ENCODE measurements around the gene ADD1.

The ADD1 gene

DNA sequence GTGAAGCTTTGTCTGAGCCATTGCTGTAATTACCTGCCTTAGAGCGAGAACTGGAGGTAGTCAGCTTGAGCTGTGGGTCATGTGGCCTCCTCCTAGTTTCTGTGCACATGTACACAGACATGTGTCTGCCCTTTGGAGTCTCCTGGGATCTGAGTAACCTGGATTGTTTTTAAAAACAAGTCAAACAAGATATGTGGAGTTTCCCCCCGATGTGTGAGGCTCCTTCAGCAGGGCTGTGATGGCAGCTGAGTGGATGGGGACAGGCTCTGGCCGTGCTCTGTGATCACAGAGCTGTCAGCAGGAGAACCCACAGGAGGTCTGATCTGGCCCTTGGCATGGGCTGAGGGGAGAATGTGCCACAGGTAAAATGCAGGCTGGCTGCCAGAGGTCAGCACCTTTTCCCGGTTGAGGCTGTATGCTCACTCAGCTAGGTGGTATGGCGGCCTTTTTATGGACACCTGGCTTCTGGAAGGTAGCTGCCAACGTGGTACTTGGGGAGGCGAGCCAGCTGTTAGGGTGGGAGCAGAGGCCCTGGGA, 81.2 kb downstream of the ADD1 start:
- DNase-seq = no peak

DNA sequence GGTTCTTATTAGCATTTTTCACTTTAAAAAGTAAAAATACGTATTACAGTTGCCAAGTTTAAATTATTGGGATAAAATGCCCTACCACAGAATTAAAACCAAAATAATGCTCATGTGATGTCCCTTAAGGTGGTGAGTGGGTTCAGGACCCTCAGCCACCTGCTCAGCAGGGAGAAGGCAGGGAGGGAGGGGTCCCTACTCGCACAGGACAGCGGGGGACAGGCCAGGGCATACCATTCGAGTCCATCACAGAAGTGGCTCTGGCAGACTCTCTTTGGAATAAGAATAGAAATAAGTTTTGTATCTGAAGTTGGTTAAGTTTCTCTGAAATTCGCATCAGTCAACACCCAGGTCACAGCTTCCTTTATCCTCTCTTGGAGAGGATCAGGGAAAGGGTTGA, 81.9 kb downstream of the ADD1 start:
- DNase-seq = no peak

DNA sequence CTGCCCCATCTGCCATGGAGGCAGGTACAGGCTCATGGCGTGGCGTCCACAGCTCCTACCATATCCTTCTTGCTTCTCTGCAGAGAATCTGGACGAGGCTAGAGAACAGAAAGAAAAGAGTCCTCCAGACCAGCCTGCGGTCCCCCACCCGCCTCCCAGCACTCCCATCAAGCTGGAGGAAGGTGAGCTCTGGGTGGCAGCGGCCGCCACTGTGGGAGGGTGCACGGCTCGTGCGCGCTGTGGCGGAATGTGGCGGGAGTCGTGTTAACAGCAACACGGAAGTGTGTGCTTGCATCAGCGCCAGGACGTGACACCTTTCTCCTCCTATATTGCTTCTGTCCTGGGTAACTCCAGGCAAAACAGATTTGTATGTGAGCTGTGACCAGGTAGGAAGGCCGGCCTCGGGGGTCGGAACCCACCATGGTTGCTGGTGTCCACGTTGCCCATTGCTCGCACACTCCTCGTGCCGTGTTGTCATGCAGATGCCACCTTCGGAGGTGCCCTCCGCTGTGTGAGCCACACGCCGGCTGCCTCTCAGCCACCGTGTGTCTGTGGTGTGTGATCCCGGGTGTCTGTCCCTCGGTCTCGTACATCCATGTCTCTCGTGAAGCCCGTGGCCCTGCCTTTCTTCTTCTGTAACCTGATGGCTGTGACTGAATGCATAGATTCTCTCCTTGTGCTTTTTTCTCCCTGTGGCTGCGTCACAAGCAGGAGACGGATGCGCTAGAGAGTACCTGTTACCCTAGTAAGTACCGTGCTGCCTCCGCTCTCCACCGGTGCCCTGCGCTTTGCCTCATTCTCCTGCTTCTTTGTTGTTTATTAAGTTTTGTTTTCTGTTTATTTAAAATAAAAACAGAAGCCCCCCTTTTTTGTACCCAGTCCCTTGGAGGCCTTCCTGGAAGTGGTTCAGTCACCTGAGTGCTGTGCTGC, 82.6 kb downstream of the ADD1 start:
- no peak for DNase-seq

DNA sequence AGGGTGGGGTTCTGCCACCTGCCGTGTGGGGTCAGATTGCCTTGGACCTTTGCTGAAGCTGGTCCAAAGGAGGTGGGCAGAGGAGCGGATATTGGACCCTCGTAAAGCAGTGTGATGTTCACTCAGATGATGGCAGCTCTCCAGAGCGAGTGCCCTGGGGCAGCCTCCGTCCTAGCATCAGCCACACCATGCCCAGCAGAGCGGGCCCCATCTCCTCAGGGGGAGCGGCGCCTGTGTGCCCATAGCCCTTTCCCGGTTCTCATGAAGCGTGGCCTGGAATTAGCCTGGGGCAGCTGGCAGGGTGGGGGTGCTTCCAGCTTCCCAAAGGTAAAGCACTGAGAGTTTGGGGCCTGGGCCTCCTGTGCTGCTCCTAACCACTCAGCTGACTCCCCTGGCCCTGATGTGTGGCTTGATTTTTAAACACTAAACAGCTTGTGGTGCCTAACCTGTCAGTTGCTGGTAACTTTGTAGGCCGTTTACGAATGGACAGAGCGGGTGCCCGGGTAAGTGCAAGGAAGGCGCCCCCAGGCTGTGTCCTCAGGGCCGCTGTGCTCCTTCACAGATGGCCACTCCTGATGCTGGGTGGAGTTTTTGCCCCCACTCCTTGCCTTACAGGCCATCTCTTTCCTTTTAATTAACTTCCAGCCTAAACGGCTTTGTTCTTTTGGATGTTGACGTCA, 83.5 kb downstream of the ADD1 start:
- no peak for DNase-seq

DNA sequence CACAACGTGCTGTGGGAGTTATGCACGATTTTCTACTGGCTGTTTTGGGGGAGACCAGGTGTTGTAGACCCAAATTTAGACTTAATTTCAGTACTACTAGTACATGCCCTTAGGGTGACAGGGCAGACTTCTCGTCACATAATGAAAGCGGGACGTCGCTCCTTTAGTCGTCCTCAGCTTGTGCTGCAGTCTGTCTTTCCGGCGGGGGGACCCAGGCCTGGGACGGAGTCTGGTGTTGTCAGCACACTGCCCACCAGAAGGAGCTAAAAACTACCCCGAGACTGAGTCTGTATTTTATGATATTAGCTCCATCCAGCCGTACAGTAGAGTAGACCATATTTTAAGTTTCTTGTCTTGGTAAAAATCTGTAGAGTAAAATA, 84.0 kb downstream of the ADD1 start:
- DNase-seq = no peak

DNA sequence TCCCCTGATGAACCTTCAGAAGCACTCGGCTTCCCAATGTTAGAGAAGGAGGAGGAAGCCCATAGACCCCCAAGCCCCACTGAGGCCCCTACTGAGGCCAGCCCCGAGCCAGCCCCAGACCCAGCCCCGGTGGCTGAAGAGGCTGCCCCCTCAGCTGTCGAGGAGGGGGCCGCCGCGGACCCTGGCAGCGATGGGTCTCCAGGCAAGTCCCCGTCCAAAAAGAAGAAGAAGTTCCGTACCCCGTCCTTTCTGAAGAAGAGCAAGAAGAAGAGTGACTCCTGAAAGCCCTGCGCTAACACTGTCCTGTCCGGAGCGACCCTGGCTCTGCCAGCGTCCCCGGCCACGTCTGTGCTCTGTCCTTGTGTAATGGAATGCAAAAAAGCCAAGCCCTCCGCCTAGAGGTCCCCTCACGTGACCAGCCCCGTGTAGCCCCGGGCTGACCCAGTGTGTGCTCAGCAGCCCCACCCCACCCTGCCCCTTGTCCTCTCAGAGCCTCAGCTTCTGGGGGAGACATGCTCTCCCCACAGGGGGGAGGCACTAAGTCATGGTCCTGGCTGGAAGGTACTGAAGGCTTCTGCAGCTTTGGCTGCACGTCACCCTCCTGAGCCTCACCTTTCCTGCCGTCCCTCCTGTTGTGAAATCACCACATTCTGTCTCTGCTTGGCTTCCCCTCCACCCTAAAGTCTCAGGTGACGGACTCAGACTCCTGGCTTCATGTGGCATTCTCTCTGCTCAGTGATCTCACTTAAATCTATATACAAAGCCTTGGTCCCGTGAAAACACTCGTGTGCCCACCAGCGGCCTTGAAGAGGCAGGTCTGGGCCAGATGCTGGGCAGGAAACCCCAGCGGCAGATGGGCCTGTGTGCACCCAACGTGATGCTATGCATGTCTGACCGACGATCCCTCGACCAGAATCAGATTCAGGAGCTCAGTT, 84.9 kb downstream of the ADD1 start:
- no peak for DNase-seq

DNA sequence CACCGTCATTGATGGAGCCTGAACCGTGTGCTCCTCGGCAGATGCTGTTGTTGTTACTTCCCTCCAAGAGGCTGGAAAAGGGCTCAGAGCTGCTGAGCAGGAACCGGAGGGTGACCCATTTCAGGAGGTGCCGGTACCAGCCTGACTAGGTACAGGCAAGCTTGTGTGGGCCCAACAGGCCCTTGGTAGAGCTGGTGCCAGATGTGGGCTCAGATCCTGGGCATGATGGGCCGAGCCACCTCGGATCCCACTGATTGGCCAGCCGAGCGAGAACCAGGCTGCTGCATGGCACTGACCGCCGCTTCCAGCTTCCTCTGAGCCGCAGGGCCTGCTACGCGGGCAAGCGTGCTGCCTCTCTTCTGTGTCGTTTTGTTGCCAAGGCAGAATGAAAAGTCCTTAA, 85.8 kb downstream of the ADD1 start:
- DNase-seq = no peak

DNA sequence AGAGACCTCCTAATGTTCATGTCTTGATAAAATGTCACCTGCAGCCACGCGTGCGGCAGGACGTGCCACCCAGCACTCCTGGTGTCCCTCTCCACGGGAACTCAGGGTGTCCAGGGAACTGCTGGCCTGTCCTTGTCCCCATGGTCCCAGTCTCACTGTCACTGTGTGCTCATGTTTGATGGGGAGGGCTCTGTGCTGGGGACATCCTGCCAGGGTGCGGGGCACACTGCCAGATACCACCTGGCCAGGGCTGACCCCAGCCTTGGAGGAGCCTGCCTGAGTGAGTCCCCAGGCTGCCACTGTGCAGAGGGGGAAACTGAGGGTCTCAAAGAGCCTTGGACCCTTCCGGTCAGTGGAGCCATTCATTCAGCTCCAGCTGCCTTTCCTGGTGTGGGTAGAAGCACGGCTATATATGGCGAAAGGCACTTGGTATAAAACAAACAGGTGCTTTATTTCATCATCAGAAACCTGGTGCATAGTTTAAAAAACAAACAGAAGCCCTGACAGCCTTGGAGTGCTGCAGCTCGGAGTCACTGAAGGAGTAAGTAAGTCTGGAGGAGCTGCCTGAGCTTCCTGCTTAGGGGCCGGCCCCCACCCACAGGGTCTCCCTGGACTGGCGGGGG, 86.6 kb downstream of the ADD1 start:
- DNase-seq = no peak

DNA sequence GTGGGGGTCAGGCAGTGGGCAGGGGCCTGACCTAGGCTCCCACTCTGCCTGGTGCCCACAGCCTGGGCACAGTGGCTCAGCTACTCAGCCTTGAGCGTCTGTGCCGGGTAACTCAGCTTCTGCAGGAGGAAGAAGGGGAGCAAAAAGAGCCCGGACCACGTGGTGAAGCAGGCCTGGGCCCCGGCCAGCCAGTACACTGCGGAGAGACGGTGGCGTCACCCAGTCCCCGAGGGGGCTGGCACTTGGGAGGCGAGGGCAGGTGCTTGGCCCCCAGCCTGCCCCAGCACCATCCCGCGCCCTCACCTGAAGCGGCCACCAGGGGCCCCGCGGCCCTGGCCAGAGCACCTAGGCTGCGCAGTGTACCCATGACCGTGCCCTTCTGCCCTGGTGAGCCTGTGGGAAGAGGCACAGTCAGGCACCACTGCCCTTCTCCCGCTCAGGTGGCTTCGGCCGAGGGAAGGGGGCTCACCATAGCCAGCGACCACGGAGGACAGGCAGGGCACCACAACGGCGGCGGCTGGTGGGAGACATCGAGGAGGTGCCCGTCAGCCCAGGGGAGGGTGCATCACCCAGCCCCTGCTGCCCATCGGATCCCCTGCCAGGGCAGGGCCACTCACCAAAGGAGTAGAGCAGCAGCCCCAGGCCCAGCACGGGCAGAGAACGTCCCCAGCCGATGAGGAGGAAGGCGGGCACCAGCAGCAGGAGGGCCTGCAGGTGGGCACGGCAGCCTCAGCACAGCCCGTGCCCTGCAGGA, 87.3 kb downstream of the ADD1 start:
- DNase-seq = no peak

DNA sequence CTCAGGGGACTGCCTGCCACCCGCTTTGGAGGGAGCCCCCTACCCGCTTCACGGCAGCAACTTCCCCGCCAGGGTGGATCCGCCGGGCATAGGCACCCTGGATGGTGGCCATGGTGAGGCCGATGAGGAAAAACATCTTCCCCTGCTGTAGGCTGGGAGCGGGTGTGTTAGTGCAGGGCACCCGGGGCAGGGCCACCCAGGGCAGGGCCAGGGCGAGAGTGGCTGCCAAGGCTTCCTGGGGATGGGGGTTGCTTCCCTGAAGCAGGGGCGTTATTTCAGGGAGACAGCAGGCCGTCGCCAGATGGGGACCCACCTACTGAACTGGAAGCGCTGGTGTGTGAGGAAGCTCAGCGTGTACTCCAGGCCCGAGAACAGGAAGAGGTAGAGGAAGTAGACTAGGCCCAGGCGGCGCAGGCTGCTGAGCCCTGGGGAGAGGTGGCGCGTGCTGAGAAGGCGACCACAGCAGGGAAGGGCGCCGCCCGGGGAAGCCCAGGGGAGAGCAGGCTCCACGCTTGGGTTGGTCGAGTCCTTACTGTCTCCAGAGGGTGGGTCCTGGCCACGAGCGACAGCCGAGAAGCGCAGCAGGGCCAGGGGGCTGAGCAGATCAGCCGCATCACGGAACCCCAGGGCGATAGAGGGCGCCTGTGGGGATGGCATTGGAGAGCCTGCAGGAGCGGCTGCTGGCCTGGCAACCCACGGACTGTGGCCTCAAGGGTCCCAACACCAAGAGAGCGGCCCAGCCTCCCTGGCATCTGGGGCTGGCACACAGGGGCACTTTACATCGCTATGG, 88.1 kb downstream of the ADD1 start:
- DNase-seq = peak in 4 of 5 experiments; percentile 26 to 82 (median 56)

DNA sequence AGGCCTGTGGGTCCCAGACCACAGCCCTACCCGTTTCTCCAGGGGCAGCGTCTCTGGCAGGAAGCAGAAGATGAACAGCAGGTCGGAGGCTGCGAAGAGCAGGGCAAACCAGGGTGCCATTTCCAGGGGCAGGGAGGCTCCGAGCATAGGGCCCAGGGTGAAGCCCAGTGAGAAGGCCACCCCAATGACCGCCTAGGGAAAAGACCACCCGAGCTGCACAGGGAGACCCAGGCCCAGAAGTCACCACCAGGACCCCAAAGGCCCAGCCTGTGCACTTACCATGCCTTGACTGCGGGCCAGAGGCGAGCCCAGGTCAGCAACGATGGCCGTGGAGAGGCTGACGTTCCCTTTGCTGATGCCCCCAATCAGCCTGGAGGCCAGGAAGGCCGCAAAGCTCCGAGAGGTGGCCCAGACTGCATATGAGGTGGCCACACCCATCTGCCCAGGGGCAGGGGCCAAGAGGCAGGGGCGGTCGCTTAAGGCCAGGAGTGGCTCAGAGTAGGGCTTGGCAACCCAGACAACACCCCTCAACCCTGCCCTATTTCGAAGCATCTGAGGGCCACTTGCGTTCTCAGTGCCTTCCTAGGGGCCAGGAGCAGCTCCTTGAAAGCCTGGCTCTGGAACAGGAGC, 88.8 kb downstream of the ADD1 start:
- peak in 1 of 5 experiments; percentile 68 for DNase-seq

DNA sequence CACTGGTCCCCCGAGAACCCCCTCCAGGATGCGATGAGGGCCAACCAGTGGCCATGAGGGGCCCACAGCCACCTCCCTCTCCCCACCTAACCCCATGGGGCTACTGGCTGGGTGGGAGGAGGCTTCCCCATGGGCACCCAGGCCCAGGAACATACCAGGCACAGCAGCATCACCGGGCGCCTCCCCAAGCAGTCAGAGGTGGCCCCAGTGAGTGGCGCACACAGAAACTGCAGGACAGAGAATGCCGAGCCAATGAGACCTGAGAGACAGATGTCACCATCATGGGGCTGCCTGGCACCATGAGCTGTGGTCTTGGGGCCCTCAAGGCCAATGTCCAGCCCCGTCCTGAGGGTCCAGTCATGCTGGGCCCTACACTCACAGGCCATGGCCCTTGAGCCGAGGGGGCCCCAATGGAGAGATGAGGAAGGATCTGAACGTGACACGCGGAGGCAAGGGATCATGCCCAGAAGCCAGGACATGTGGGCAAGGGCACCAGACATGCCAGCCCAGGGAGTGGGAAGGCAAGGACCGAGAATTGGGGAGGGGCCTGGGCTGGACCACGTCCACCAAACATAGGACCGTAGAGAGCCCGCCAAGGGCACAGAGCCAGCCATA, 89.4 kb downstream of the ADD1 start:
- DNase-seq = peak in 1 of 5 experiments; percentile 74

DNA sequence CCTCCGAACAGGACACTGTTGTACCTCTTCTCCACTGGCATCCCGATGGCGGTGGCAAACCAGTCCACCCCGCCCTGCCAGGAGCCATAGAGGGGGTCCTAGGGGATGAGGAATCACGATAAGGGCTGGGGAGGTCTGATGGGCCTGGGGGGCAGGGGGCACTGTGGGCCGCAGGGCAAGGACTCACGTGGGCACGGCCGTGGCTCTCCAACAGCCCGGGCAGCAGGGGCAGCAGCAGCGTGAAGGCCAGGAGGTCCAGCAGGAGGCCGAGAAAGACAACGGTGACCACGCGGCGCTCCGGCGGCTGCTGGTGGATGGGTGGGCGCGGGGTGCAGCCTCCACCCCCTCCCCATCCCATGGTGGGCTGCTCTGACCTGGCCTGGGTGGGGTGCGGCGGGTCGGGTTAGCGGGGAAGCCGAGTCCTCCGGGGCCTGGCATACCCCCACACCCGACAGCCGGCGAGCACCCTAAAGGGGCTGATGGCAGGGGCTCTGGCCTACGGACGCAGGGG, 90.0 kb downstream of the ADD1 start:
- DNase-seq = no peak

DNA sequence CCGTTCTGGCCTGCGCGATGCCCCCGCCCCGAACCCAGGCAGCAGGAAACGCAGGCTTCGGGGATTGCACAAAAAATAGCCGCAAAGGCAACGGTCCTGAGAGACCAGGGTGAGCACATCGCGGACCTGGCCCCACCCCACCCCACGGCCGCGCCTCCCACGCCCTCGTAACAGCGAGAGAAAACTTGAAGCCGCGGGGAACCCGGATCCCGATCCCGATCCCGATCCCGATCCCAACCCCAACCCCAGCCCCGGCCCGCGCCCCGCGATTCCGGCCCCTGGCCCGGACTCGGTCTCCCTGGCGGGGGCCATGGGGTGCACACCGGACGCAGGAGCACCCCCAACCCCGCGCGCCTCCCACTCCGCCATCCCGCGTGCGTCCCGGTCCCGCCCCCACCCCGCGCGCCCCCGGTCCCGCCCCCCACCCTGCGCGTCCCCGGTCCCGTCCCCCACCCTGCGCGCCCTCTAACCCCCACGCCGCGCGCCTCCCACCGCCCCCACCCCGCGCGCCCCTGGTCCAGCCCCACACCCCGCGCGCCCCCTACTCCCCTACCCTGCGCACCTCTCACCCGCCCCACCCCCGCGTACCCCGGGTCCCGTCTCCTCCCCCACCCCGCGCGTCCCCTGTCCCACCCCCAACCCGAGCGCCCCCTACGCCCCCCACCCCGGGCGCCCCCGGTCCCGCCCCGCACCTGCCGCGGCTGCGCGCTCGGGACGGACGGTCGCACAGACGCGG, 90.6 kb downstream of the ADD1 start:
- peak in 3 of 5 experiments; percentile 50 to 62 (median 58) for DNase-seq

DNA sequence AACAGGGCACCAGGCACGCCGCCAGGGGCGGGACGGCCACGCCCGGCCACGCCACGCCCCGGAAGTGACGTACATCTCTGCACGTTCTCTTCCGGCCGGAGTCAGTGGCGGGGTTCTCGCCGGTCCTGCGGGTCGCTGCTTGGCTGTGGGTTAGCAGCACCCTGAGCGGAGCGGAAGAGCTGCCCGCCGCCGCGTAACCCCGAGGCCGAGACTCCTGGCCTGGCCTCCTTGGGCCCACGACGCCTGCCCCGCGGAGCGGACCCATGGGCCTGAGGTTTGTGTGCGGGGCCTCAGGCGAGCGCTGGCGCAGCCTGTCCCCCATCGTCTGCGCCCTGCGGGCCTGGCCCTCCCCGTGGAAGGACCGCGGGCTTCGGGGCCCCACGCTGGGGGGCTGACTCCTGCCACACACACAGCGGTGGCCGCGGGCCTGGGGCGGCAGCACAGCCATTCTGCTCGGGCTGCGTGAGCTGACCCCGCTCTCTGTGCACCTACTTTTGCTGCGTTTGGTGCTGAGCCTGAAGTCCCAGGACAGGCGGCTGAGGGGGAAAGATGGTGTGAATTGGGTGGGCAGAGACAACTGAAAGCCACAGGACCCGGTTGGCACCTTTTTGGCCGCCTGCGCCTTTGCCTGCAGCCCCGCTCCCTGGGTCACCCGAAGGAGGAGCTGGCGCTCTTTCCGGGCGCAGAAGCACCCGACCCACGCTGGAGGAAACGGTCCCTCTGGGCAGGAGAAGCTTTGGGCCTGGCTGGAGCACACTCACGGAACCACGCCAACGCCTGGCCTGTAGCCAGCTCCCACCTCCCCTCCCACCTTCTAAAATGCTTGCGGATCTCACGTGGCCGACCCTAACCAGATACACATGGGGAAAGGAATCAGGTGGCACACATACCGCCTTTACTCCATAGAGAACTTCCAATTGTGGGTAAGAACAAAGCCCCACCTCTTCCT, 91.4 kb downstream of the ADD1 start:
- peak; percentile 91 to 97 (median 95) for DNase-seq

DNA sequence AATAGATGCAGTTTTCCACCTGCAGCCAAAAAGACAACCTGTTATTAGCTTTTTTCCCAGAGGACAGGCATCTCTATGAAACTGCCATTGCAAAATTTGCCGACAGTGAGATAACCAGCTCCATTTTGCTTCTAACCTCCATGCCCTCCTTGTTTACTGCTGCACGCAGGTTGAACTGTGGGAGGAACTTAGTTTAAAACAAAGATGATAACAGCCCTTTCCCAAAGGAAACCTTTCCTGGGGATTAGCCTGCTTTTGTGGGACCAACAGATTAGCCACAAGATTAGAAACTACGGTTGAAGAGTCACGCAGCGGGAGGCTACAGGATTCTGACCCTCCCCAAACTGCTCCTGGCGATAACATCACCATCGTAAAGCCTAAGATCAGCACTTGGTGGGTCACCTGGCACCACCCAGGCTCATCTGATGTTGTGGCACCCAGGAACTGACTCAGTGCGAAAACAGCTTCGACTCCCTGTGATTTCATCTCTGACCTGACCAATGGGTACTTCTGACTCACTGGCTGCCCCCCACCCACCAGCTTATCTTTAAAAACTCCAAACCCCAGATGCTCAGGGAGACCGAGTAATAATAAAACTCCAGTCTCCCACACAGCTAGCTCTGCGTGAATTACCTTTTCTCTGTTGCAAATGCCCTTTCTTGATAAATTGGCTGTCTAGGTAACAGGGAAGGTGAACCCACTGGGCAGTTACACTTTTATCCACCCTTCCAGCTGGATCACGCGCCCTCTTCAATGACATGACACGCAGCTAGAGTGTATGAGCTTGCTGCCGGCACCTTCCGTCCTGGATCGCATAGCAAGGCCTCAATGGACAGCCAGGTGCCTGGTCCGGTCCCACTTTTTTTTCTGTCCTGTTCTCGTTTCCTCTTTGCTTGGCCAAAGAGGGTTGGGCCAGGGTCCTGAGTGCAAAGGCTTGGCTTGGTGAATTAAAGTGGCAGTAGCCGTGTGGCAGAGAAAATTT, 92.4 kb downstream of the ADD1 start:
- peak in 4 of 5 experiments; percentile 55 to 97 (median 64) for DNase-seq
